Right ventricle myocardium superior (tissue), 1 donor: ENCODE data around the gene TM4SF4. TPM values are rescaled to one million over a fixed set of nuclear protein-coding genes. Genes with fewer than 3 reads are reported as not detected.

ENCODE experiments used
- ATAC-seq: fragments of 200-7000 bp; cut with Tn5 transposase; one replicate; pipeline ENCODE4 v1.9.1; 2020; ENCODE audit warnings: mild to moderate bottlenecking; ENCODE audit not compliant: poor library complexity
- DNase-seq: peaks from one replicate; pipeline ENCODE4 v3.0.0-alpha.2; 2020
- intact Hi-C: fragments of 100-400 bp; cut with DNase I; formaldehyde crosslinking; loops from one replicate; pipeline ENCODE4 v1.11.2; 2022
- total RNA-seq: library from RNA; stranded (reverse); fragmentation: NEBNext Ultra II Directional; extraction: Animal tissue kit (Norgen Biotek cat#: 25700); gene quantifications from one replicate; pipeline ENCODE4 v1.2.1, GENCODE V29; 2021
- donor health status: DM: no; HTN: yes; CAD: no; lungs with severe emphysema.

The TM4SF4 gene
- total RNA-seq, 1 donor from 2014 or later, result not detected

DNA sequence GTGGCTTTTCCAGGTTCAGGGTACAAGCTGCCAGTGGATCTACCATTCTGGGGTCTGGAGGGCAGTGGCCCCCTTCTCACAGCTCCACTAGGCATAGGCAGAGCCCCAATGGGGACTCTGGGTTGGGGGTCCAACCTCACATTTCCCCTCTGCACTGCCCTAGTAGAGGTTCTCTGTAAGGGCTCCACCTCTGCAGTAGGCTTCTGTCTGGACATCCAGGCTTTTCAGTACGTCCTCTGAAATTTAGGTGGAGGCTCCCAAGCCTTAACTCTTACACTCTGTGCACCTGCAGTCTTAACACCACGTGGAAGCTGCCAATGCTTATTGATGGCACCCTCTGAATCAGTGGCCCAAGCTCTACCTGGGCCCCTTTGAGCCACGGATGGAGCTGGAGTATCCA, 22.5 kb upstream of the TM4SF4 start:
- no peak for DNase-seq
- intact Hi-C loops, result no loop called here
- ATAC-seq, result no peak

DNA sequence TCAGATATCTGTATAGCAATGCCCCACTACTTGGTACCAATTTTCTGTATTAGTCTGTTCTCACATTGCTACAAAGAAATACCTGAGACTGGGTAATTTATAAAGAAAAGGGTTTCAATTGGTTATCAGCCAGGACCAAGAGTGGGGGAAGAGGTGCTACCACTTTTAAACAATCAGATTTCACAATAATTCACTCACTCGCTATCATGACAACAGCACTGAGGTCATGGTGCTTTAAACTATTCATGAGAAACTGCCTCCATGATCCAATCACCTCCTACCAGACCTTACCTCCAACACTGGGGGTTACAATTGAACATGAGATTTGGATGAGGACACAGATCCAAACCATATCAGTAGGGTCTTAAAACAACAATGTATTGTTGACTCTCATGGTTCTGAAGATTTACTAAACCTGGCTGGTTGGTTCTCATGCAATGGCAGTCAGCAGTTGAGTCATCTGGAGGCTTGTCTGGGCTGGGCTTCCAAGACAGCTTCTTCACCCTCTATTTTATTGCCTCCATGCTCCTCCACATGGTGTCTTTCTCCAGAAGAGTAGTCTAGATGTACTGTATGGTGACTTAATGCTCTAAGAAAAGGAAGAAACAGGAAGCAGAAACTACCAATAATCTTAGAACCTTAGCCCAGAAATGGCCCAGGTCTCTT, 21.2 kb upstream of the TM4SF4 start:
- intact Hi-C loops, result no loop called here
- no peak for DNase-seq
- no peak for ATAC-seq

DNA sequence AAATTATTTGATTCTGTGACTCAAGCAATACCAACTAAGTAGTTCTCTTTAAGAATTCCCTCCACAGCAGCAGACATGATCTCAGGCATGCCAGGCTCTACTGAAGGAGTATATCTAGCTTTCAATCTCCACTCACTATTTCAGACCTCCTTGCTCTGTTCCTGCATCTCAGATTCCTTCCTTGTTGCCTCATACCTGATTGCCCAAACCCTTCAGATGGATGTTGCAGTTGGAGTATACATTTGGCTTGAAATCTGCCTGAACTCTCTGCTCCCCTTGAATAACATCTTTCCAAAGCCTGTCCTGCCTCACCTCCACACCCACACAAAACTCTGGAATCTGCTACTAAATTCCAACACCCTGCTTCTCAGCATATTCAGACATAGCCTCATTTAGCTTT, 19.8 kb upstream of the TM4SF4 start:
- DNase-seq, result no peak
- intact Hi-C loops, result no loop called here
- ATAC-seq, result no peak

DNA sequence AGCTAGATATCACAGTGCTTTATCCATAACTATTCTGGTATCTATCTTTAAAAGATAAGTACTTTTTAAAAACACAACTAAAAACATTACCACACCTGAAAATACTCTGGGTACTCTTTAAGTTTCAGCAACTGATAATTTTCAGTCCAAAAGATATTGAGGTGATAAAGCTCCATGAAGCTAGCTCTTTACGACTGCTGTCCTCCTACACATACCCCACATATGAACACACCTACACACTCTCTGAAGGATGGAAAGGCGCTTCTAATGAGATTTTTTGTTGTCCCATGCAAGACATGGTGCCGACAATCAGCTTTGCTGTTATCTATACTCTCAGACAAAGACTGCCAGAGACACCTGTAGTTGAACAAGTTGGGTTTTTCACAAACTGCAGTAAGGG, 19.1 kb upstream of the TM4SF4 start:
- intact Hi-C loops, result no loop called here
- DNase-seq, result no peak
- ATAC-seq, result no peak

DNA sequence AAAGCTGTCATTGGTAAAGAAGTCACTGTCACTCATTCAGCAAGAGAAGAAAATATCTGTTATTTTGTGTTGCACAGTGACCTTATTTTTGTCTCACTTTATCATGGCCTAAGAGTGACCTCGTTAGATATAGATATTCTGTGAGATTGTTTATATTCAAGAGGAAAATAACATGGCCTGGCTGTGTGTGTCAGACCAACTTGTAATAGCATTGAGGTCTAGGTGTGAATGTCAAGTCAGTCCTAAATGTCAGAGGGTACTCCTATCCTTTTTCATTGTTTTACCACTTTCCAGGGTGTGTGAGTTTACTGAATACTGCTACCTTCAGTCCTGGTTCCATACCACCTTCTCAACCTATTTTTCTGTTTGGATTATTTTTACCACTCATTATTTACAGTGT, 18.5 kb upstream of the TM4SF4 start:
- ATAC-seq (no peak), DNase-seq (no peak)
- intact Hi-C loops, result no loop called here

DNA sequence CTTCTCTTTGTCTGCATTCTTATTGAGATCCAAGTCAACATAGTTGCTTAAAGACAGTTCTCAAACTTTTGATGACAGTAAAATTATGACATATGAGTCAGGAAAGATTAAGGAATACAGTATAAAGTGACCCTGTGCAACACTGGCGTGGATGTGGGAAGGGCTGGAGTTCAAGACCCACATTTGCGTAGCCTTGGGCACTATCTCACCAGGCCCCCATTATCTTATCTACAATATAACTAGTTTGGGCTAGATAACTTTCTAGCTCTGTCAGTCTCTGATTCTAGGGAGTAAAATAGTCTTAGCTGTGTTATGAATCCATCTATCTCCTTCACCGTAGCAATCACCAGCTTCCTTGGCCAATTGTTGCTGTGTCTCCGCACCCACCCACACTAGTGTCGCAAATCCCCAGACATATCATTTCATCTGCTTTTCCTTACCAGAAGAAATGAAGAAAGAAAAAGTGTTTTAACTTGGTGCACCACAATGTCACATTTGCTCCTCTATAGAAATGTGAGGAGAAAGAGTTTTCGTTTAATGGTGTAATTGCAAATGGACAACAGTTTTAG, 14.9 kb upstream of the TM4SF4 start:
- no peak for DNase-seq
- intact Hi-C loops, result no loop called here
- ATAC-seq, result peak; percentile 27

DNA sequence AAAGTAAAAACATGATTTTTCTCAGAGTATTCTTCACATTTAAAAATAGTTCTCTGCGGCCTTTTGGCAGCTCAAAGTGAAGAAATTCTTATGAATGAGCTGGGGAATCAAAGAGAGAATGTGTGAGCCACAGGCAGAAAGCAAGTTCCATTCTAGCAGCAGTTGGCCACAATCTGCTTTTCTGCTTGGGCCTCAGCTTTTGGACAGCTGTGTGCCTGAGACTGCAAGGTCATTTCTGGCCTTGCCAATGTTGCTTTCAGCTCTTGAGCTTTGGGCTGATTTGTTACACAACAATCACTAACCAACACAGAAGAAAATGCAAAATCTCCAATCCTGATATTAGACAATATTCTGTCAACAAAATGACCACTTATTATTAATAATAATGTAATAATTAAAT, 14.4 kb upstream of the TM4SF4 start:
- ATAC-seq (peak; percentile 94), DNase-seq (peak; percentile 54)
- intact Hi-C loops, result no loop called here

DNA sequence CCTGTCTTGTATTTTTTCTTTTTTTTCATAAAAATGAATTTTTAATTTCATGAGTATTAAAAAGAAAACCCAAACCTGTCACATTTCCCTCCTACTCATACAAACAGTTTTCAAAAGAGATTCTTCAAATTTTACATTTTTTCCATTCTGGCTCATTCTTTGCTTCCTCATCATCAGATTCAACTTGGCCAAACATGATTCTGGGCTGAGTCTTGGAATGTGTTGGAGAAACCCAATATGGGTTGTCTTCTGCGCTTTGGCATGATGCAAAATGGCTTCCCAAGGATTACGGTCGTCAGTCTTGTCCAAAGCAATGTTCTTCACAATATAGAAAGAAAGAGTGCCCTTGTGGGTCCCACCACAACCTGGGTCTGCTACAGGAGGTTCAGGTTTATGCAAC, 12.4 kb upstream of the TM4SF4 start:
- no peak for DNase-seq
- intact Hi-C loops, result no loop called here
- ATAC-seq, result no peak

DNA sequence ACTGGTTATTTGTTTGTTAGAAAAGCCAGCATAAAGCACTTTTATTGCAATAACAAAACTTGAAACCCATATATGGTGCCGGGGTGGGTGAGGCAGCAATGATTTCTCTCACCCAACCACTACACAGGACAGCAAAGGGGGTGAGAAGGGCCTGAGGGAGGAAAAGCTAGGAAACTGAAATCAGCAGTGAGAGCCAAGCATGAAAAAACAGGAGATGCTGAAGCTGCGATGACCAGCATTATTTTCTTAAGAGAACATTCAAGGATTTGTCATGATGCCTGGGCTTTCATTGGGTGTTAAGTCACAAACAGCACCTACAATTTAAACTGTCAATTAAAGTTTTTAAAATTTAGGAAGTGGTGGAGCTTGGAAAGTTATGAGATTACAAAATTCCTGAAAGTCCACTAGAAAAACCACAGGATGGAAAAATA, 11.9 kb upstream of the TM4SF4 start:
- DNase-seq (no peak), ATAC-seq (no peak)
- intact Hi-C loops, result no loop called here

DNA sequence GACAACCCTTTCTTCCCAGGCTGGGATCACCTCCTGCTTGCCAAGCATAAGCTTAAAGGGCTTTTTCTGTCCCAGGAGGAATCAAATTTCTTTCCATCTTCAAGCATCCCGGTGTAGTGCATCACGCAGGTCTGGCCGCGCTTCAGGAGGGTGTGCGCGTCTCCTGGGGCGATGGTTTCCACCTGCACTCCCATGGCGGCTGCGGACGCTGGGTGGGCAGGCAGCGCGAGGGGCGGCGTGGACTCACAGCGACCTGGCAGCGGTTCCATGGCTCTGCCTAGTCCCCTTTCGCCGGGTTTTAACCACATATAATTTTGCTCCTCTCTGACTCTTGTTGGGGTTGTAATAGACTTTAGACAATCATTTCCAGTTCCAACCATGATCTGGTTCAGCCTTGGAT, 10.6 kb upstream of the TM4SF4 start:
- intact Hi-C loops, result no loop called here
- ATAC-seq (no peak), DNase-seq (no peak)

DNA sequence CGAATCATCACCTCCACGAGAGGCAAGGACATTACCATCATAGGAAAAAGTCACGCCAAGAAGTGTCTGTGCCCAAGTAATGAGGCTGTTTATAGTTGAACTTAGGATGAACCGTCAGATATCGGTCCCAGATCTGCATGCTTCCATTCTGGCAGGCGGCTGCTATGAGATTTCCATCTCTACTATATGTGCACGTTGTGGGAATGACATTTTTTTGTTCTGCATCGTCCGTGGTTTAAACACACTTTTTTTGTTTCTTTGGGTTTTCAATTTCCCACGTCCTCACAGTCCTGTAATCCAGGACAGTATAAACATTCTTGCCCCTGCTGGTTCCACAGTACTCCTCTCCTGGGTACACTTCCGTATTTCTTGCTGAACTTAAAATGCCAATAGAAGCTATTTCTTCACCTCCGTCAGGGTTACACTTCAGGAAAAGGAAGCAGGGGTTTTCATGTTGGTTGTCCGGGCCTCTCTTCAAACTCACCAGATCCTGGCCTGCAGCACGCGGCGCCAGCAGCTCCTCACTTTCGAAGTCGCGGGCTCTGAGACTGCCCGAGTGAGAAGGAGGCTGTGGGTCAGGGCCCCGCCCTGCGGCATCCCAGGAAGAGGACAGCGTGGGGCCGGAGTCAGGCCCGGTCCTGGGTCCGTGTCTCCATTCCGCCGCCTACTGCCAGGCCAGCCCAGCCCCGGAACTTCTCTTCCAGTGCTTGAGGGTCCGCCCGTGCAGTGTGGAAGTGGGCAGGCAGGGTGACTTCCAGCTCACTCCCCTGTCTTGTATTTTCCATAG, 9.8 kb upstream of the TM4SF4 start:
- DNase-seq, result no peak
- intact Hi-C loops, result no loop called here
- no peak for ATAC-seq

DNA sequence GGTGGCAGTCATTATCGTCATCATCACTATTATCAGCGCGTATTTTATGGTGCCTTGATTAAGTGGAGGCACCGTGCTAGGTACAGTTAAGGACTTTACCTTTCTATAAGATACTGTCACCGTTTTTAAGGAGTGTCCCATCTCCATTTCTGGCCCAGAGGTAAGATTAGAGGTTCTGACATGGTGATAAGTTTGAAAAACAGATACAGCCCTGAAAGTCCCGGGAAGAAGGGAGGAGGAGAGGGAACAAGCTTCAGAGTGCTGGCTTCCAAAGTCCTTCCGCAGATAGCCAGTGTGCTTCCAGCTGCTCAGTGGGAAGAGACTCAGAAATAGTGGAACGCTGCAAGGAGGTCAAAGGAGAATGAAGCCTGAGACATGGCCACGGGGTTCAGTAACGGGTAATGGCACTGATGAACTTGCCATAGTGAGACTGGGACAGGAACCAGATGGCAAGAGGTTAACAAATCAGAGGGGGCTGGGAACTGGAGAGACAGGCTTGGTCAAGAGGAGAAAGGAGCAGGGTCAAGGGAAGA, 9.1 kb upstream of the TM4SF4 start:
- ATAC-seq (peak; percentile 53), DNase-seq (no peak)

DNA sequence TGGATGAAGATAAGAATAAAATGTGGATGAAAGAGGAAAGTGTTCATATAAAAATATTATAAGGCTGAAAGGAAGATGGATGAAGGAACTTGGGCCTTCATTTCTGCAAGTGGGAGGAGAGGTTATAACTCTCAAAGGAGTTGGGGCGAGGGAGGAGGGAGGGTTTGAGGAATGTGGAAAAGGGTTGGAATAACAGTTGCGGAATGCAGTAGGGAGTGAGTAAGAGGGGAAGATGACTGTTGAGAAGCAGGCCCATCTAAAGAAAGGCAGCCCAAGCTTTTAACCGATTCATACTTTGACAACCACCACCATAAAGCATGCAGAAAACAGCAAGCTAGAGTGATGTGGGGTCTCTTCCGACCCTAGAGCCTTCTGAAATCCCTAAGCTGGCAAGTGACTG, 8.3 kb upstream of the TM4SF4 start:
- ATAC-seq (peak; percentile 75), DNase-seq (no peak)
- intact Hi-C loops, result no loop called here

More for the DNA sequence above, 9.1 kb upstream of the TM4SF4 start:
- intact Hi-C loops, result no loop called here

DNA sequence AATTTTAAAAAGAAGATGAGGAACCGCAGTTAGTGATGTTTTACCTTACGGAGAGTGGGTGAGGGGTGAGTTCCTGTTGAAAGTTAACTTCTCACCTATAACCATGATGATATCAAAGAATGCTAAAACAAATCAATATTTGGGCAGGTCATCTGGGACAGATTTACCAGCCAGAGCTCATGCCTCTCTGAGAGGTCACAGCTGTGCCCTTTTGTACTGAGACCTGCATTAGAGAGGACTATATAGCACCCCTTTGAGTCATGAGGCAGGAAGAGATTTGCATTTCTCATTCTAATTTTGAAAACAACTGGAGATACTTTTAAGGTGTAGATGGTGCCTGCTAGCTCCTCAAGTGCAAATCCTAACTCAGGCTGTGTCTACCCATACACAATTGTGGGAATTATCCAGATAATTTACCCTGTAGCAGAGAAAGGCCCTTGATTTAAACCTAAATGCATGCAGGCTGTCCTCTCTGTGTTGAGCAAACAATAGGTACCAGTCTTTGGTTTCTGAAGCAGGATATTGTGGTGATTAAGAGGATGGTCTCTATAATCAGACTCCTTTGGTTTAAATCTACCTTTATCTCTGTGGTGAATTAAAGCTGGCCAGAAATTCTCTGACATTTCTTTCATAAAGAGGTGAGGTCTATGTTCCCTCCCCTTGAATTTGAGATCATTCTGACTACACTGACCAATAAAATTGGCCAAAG, 5.8 kb upstream of the TM4SF4 start:
- intact Hi-C loops, result no loop called here
- DNase-seq (no peak), ATAC-seq (no peak)

DNA sequence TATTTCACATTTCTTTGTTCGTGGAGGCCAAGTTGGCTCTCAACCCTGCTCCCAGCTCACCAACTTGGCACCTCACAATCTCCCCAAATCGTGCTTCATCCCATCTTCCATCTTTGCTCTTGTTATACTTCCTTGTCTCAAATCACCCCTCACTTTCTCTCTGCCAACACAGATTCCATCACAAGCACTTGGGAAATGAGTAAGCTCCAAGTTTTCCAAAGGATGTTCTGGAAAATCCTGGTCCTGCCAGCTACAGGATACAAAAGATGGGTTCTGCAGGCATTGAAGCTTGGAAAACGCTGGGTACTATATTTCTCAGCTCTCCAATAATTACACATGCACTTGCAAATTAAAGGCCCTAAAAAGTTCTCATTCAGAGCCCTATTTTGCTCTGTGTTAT, 4.1 kb upstream of the TM4SF4 start:
- intact Hi-C loops, result no loop called here
- DNase-seq (no peak), ATAC-seq (no peak)

DNA sequence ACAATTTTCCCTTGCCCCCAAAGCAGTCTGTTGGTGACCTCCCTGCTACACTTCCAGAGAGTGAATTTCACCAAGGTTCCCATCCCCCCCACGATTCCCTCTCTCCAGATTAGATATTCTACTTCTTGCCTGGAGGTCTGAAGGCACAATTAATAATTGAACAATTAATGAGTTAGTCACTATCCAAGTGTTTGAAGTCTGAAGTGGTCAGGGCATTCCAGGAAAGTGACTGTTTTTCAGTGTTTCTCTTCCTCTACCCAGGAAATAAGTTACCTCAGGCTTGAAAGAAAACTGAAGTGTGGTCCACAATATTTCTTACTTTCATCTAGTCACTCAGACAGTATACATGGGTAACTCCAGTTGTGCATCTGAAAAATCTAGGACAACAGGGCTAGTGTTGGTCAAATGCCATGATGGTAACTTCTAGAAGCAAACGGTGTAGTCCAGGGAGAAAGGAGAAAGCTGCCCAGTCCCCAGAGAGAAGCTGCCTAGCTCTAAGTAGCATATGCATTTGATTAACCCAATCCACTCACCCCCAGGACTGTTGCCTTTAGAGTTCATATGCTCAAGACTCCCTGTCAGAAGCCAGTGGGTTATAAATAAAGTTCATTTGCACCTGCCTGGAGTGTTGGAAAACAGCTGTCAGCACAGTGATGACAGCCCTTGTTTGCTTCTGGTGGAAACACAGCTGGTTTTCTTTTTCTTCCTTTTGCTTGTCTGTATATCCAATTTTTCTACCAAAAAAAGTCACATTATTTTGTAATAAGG, 2.3 kb upstream of the TM4SF4 start:
- peak; percentile 61 for ATAC-seq
- intact Hi-C loops, result no loop called here
- DNase-seq, result no peak

DNA sequence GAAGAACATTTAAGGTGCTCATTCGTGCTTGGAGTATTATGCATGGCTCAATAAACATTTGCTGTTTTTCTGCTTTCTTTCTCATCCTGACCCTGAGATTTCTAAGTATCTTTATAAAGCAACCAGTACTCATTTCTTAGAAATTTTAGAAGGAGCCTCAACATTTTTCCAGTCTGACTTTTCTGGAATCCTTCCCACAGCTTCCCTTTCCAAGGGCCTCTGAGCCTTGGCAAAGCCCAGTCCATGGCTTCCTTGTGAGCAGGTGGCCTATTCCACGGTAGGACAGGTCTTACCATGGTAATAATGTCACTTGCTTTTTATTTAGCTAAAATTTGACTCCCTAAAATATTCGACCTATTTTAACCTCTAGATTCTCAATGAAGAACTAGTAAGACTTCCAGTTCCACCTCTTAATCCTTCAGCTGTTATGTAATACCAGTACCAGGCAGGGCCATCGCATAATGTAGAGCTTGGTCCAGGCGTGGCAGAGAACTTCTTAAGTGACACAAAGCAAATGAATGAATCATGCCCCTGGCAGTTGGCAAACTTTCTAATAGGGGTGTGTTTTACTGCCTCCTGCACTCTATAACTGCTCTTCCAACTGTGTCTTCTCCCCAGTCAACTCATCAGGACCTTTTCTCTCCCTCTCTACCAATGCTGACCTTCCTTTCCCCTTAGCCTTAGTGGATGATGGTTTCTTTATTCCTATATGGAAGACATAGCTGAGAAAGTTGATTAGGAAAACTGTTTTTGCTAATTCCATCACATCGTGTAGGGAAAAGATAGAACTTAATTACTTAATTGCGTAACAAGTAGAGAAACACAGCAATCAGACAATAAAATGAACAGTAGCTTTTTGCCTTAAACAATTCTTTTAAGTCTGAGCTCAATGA, 894 bp upstream of the TM4SF4 start:
- ATAC-seq (peak; percentile 62), DNase-seq (no peak)
- intact Hi-C loops, result no loop called here
